GM18505 (cell line): Measurements from ENCODE around the gene POC1A.

Experiments
- ATAC-seq: cut with Tn5 transposase; IDR thresholded peaks from one replicate; pipeline ENCODE4 v1.9.1; 2021; ENCODE audit not compliant: unreplicated experiment
- POLR2A ChIP-seq: IDR thresholded peaks from 4 replicates; pipeline ENCODE4 v1.6.1; 2011; ENCODE audit warnings: borderline replicate concordance; ENCODE audit not compliant: insufficient read depth, insufficient read length; ENCODE audit errors: extremely low read depth

Gene POC1A

GRCh38 chr3:52069135-52069534 is 85.1 kb downstream of the POC1A start:
- no peak for ATAC-seq
- TF ChIP-seq POLR2A = no peak

- no peak for ATAC-seq
- no peak for TF ChIP-seq POLR2A
Measured at GRCh38 chr3:52068730-52069129, 85.5 kb downstream of the POC1A start.

DNA sequence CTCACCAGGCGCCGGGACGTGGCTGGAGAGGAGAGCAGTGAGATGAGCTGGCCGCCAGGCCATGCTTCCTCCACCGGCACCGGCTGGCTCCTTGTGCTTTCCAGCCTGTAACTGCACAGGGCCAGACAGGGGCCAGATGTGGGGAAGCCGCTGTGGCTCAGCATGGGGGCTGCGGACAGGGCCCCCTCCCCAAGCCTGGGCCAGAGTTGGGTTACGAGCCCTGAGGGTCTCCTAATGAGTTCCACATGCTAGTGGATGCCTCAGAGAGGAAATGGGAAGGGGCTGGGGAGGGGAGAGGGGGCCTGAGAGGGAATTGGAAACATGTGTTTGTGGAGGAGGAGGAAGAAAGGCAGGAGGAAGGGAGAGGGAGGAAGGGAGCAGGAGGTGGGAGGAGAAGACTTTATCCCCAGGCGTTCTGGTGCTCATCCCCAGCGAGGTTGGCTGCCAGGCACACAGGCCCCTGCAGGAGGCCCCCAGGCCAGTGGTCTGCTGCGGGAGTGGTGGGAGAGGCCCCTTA is 86.1 kb downstream of the POC1A start:
- no peak for ATAC-seq
- TF ChIP-seq POLR2A = no peak

DNA sequence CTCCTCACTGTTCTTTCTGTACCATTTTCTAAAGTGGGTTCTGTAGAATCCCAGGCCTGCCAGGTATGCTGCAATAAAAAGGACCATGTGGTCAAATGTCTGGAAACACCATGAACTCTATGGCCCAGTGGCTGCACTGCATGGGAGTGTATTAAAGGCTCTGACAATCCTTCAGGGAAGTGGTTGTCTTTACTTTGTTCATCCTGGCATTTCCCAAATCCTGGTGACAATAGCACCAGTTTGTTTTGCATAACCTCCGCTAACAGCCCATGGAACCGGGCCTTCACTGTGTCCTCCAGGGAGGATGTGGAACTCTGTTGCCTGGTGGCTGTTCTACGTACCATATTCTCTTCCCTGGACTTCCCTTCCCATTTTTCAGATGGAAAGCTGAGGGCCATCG is 86.7 kb downstream of the POC1A start:
- no peak for ATAC-seq
- TF ChIP-seq POLR2A = no peak

DNA sequence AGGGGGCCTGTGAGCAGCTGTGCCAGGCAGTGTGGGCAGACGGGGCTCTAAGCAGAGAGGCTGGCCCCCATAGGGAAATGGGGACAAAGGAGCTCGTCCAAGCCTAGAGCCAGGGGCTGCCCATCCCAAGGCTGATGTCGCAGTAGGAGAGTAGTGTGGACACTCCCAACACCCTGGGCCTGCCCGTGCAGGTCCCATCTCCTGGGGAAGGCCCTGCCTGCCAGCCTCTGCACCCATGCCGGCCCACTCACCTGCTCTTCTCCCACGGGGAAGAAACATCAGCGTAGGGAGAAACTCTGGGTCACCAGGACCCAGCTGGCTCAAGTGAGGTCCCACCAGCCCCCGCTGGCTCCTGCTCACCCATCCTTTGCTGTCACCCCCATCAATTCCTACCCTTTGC is 87.2 kb downstream of the POC1A start:
- TF ChIP-seq POLR2A = no peak
- ATAC-seq = no peak

- ATAC-seq = no peak
Measured at GRCh38 chr3:52065264-52065756, 88.9 kb downstream of the POC1A start.

DNA sequence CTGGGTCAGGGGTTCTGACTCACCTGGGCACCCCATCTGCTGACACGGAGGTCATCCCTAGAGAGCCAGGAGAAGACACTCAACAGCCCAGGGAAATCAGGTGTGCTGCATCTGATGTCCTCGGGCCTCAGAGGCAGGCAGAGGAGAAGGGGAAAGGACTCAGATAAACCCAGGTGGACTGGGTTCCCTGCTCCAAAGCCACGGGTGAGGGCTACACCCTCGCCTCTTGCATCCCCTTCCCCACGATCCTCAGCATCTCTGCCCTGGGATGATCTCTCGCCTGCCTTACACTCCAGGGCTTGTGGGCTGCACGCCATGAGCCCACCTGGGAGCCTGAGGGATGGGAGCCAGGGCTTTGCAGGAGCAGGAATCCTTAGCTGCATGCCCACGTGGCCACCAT is 89.7 kb downstream of the POC1A start:
- ATAC-seq = no peak
- no peak for TF ChIP-seq POLR2A

More at GRCh38 chr3:52065264-52065756, 88.9 kb downstream of the POC1A start:
- no peak for TF ChIP-seq POLR2A

DNA sequence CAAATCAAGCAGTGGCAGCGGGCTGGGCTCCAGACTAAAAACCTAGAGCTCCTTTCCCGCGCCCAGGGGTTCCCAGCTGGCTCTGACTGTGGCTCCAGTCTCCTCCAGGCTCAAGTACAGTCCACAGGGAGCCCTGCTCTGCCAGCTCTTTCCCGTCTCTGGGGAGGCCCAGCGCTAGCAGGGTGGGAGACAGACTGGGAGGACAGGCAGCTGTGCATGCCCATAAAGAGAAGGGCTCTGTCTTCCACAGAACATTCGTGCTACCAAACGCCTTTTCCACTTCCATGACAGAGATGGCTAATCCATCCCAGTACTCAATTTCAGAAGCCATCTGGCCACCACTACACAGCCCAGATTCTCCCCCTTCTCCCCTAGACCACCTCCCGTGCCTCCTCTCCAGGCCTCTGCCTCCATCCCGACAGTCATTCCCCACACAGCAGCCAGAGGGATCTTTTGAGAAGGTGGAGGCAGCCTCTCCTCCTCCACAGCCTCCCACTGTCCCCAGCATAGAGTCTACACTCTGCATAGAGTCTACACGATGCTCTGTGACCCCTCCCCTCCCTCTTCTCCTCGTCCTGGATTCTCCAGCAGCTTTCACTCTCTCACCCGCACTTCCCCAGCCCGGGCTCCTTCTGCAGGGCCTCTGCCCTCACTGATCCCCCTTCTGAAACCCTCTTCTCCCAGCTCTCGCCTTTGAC is 91.0 kb downstream of the POC1A start:
- TF ChIP-seq POLR2A = no peak
- ATAC-seq = no peak

DNA sequence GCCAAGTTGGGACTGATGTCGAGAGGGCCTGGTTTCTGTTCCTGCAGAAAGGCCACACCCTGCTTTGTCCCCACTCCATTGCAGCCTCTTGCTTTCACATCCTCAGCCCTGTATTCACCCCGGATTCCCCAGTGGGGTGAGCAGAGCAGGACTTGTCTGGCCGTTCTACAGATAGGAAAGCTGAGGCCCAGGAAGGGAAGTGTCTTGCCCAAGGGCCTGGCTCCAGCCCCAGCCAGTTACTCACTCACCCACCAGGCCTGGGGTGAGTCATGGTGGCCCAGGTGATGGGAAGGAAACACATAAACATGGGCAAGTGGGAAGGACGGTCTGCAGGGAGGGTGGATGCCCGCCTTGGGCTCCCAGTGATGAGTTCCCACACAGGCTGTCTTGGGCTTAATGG is 91.7 kb downstream of the POC1A start:
- ATAC-seq = no peak
- no peak for TF ChIP-seq POLR2A

- ATAC-seq = no peak
- no peak for TF ChIP-seq POLR2A
Measured at GRCh38 chr3:52061121-52061910, 92.9 kb downstream of the POC1A start.

- no peak for TF ChIP-seq POLR2A
- no peak for ATAC-seq
Measured at GRCh38 chr3:52059781-52060180, 94.4 kb downstream of the POC1A start.

DNA sequence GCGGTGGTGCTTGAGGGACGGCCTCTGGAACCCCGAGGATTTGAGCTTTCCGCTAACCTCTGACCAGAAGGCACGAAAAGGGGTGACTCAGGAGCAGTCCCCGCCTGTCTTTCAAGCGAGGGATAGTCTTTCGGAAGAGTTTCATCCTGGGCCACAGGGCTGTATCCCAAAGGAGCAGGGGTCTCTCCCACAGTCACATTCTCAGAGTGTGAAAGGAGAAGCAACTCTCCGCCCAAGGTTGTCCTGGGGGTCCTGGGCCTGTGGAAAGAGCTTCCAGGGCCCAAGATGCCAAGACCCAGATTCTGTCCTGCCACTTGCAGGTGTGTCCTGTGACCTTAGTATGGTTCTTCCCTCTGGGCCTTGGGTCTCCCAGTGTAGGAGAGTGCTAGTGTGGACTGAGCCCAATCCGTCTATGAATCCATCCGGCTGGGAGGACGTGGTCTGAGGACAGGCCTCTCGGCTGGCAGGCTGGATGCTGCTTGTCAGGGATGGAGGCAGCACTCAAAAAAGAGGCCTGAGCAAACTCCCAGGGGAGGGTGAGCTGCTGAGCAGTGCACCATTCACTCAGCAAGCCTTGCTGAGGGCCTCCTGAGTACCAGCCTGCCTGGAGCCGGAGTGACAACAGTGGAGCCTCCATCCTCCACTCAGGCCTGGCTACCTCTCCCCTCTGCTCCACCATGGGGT is 96.3 kb downstream of the POC1A start:
- ATAC-seq = no peak

GRCh38 chr3:52056968-52057811 is 97.0 kb downstream of the POC1A start:
- peak; percentile 65 for TF ChIP-seq POLR2A
- ATAC-seq = peak; percentile 72

More for the DNA sequence above, 96.3 kb downstream of the POC1A start:
- no peak for TF ChIP-seq POLR2A

GRCh38 chr3:52056521-52056967 is 97.7 kb downstream of the POC1A start, which contains the start of gene DUSP7:
Gene DUSP7, minus strand, starts transcription at chr3:52056571. Its CDS starts 205 bp downstream, at chr3:52056366.
- TF ChIP-seq POLR2A = no peak
- ATAC-seq = peak; percentile 32
